NOMO-1 treated with DMSO at 0.1 percent for 48 hours (cell line): ENCODE data around the gene ARSD.
"Not testable (repeated sequence)": the region's sequence is repeated elsewhere in the genome, so short reads cannot be mapped to it uniquely, and the experiment has no call there.

Experiments used
- DNase-seq: peaks from one replicate; lab custom pipeline; 2025; ENCODE audit not compliant: unreplicated experiment; lab: John Stamatoyannopoulos, UW

The ARSD gene

GRCh38 chrX:2928583-2929434, at the start of gene ARSD:
Gene ARSD, minus strand, starts transcription at chrX:2929339. Its CDS starts 64 bp downstream, at chrX:2929275.
- peak; percentile 97 for DNase-seq

- not testable (repeated sequence) for DNase-seq
Measured at GRCh38 chrX:2978639-2979038, 49.5 kb upstream of the ARSD start.

GRCh38 chrX:2974961-2975360, 45.8 kb upstream of the ARSD start:
- DNase-seq: no peak

GRCh38 chrX:2972391-2972790, 43.3 kb upstream of the ARSD start:
- no peak for DNase-seq

GRCh38 chrX:2969021-2969420, 39.9 kb upstream of the ARSD start:
- no peak for DNase-seq

- no peak for DNase-seq
Measured at GRCh38 chrX:2967998-2968909, 39.1 kb upstream of the ARSD start.

GRCh38 chrX:2967584-2967983, 38.4 kb upstream of the ARSD start:
- no peak for DNase-seq

- no peak for DNase-seq
Measured at GRCh38 chrX:2967012-2967411, 37.9 kb upstream of the ARSD start.

GRCh38 chrX:2965965-2966364, 36.8 kb upstream of the ARSD start:
- DNase-seq: peak; percentile 72

- not testable (repeated sequence) for DNase-seq
Measured at GRCh38 chrX:2963992-2964794, 35.1 kb upstream of the ARSD start.

- not testable (repeated sequence) for DNase-seq
Measured at GRCh38 chrX:2963449-2963848, 34.3 kb upstream of the ARSD start.

GRCh38 chrX:2962381-2962780, 33.2 kb upstream of the ARSD start:
- no peak for DNase-seq

GRCh38 chrX:2960861-2961515, 31.8 kb upstream of the ARSD start:
- DNase-seq: no peak

- DNase-seq: peak; percentile 44
Measured at GRCh38 chrX:2958199-2958598, 29.1 kb upstream of the ARSD start.

- no peak for DNase-seq
Measured at GRCh38 chrX:2955838-2956237, 26.7 kb upstream of the ARSD start.

GRCh38 chrX:2955281-2955680, 26.1 kb upstream of the ARSD start:
- no peak for DNase-seq

- no peak for DNase-seq
Measured at GRCh38 chrX:2954541-2954940, 25.4 kb upstream of the ARSD start.

- not testable (repeated sequence) for DNase-seq
Measured at GRCh38 chrX:2937942-2938341, 8.8 kb upstream of the ARSD start.

- peak; percentile 94 for DNase-seq
Measured at GRCh38 chrX:2934715-2935710, 5.9 kb upstream of the ARSD start.
